Stimulated activated CD4-positive, alpha-beta T cell treated with anti-CD3 and anti-CD28 coated beads, Interleukin-2, amount 100 ng/mL, for 48 hours (primary cell): Measurements from ENCODE around the gene JAK1.
"Not testable (repeated sequence)": the region's sequence is repeated elsewhere in the genome, so short reads cannot be mapped to it uniquely, and the experiment has no call there.

Experiments used
- DNase-seq, 2 donors: peaks; one replicate each; pipeline ENCODE4 v3.0.0-alpha.2; 2020

JAK1 gene

GRCh38 chr1:64948216-64948615 is 18.1 kb downstream of the JAK1 start:
- no peak for DNase-seq

DNA sequence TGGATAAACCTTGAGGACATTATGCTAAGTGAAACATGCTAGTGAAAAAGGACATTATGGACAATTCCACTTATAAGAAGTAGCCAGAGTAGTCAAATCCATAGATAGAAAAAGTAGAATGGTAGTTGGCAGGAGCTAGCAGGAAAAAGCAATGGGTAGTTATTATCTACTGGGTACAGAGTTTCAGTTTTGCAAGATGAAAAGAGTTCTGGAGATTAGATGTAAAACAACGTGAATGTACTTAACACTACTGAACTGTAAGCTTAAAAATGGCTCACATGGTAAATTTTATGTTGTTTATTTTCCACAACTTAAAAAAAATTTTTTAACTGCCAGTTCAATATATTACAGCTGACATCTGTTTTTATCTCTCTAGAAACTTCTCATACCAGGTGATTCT is 19.4 kb downstream of the JAK1 start:
- DNase-seq: no peak

DNA sequence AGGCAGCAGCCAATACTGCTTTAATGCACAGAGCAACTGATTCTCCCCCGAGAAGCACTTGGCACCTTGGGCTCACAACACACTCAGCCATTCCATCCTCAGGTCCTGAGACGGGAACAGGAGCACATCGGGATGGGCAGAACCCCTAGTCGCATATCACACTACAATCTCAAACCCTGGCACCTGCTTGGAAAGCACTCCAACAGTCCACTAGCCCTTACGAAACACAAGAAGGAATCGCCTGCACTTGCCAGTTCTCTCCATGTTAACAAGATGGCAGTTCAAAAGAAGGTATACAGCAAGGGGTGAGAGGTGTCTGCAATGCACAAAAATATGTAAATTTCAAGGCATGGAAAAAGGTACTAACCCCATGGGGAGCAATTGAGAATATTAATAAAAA is 21.4 kb downstream of the JAK1 start:
- no peak for DNase-seq

DNA sequence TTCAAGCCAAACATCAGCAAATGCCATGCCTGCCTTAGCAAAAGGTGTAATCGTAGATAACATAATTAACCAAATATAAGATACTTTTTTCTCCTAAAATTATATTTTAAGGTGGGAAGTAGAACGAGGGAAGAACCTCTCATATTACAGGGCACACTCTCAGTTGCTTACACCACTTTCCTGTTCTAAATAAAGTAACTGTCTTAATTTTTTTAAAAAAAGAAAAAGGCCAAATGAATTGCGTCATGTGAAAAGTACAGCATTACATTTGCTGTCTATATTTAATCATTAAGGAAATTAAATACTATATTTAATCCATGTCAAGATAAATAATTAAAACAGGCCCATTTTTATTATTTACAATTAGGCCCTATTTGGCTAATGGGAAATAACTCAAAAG is 23.7 kb downstream of the JAK1 start:
- DNase-seq: no peak

DNA sequence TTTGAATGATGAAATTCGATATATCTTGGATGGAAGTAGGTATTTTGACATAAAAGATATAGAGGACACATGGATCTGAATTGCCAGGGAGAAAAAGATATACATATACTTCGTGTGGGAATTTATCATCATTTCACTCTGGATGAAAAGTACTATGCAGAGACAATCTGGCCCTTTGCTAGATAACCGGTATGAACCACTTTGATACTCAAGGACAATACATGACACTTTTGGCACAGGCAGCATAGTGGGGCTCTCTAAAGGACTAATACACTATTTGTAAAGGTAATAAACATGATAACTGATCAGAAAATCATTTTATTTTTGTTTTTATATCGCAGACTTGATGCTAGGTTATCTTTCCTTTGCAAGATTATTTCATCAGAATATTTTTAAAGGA is 24.2 kb downstream of the JAK1 start:
- DNase-seq: no peak

GRCh38 chr1:64941461-64942117 is 24.8 kb downstream of the JAK1 start:
- no peak for DNase-seq

GRCh38 chr1:64940025-64940424 is 26.3 kb downstream of the JAK1 start:
- DNase-seq: no peak

DNA sequence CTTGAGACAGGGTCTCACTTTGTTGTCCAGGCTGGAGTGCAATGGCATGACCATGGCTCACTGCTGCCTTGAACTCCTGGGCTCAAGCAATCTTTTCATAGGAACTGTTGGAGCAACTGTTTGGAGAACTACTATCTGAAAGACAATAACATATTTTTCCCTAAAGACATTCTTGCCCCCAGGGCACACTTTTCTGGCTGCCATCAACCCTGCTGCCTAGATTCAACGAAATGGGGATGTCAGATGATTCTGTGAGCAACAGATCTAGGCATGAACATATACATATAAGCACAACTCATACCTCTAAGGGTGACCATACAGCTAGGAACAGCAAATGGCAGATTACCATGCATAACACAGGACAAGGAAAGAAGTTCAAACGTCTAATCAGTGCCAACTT is 27.4 kb downstream of the JAK1 start:
- DNase-seq: no peak

DNA sequence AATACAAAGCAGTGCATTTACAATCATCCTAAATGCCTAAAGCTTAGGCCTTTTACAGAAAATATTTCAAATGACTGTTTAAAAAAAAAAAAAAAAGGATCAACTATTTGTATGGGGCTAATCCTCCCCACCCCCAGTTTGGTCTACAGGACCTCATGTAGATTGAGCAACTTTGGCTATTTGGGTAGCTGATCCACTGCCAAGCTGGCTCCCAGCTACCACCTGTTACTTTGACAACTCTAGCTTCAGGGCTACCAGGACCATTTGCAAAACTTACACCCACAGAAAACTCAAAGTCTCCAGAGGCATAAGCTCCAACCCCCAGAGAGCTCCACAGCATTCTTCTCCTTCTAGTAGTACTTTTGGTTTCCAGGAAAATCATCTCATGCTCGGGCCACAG is 29.4 kb downstream of the JAK1 start:
- DNase-seq: no peak

- no peak for DNase-seq
Observed at GRCh38 chr1:64935551-64936155, 30.7 kb downstream of the JAK1 start.

- no peak for DNase-seq
Observed at GRCh38 chr1:64934878-64935275, 31.5 kb downstream of the JAK1 start.

DNA sequence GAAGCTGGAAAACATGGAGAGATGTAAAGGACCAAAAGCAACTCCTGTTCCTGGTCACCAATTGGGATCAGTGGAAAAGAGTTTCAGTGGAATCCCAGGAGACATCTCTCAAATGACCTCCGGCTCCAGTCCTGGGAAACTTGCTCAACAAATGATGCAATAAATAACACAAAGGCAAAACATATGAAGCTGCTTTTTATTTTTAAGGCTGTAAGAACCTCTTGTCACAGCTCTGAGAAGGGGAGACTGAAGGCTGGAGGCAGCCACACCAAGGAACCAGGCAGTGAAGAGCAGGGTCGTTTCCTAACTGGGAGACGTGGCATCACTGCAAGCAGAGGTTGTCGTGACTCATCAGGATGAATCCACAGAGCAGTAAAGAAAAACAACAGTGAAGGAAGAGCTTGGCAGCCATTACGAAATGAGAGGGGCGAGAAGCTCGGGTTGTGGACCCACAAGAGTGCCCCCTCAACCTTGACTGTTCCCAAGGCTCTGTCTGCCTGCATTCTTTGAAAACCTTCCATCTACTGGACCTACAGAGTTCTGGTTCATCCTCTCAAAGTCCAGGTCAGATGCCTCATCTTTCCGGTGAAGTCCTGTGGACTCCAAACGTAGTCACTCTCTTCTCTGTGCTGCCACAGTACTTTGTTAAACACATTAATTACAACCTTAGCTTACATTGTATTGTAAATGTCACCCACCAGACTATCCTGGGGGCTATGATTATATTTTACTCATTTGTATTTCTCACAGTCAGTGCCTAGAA is 32.1 kb downstream of the JAK1 start:
- DNase-seq: no peak

DNA sequence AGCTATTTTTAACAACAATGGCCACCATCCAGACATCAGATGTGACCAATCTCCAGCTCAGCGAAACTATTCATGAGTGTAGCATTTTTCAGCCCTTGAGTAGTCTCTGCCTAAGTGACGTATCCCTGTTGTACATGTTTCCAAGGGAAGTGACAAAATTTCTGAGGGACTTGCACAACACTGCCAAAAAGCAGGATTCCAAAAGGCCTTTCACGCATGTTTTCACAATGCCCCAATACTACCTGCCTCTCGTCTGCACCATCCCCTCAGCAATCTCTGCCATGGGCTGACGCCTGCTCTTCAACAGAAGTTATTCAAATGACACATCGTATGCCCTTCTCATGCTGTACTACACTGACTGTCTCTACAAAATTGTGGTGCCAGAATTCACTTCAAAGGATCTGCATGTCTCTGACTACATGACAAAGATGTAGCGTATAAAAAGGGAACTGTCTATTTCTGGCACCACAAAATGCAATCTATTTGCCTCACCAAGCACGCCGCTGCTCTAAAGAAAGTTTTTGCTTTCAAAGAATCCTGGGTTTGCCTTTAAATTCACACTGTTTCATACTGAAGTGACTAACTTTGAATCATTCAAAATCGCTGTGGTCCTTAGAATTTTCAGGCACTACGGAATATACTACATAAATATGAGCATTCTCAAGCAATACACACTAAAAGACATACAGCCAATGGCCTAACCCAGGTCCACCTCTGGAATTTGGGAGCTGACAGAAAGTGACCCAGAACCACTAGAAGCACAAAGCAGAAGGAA is 32.9 kb downstream of the JAK1 start:
- no peak for DNase-seq

DNA sequence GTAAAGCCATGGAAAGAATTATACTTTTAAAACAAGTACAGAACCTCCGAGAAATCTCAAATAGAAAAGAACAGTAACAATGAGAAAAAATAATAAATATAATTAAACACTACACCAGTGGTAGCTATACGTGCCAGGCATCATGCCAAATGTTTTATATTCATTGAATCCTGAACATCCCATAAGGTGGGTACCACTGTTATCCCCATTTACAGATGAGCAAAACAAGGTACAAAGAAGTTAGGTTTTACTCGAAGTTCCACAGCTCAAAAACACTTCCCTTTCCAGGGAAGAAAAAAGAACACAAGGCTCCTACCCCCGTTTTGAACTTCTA is 33.4 kb downstream of the JAK1 start:
- DNase-seq: no peak

GRCh38 chr1:64930640-64931039 is 35.7 kb downstream of the JAK1 start:
- DNase-seq: not testable (repeated sequence)

GRCh38 chr1:64929221-64929620 is 37.1 kb downstream of the JAK1 start:
- DNase-seq: no peak

GRCh38 chr1:64928325-64928724 is 38.0 kb downstream of the JAK1 start:
- no peak for DNase-seq

- no peak for DNase-seq
Observed at GRCh38 chr1:64925594-64925993, 40.8 kb downstream of the JAK1 start.

DNA sequence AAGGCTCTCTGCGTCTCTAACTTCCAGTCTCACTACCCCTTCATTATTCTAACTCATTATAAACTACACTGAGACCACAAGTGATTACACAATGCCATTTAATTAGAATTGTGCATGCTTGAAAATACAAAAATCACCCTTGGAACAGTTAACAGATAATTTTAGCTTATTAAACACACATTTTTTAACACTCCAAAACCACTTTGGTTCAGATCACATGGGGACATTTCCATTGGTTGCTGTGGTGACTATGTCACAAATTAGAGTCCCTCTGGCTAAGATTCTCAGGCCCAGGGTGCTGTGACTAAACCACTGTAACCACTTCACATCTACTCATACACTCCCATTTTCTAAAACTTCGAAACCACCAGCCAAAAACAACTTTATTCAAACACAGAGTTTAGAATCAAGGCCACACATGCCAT is 43.0 kb downstream of the JAK1 start:
- peak; percentile 18 to 32 for DNase-seq

DNA sequence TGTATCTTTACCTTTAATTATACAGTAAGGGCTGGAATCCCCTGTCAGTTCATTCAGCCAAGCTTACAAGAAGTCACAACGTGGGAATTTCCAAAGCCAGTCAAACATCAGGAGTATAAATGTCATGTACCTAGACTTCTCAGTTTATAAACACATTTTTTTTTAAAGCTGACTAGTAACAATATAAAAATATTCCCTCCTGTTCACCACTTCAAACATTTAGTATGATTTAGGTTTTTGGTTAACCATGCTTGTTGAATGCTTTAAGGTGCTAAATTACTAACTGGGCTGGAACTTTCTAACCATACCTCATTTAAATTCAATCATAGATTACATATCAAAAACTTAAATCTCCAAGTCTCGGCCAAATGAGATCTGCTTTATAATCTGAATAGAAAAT is 44.0 kb downstream of the JAK1 start:
- DNase-seq: no peak

GRCh38 chr1:64921771-64922170 is 44.6 kb downstream of the JAK1 start:
- no peak for DNase-seq

DNA sequence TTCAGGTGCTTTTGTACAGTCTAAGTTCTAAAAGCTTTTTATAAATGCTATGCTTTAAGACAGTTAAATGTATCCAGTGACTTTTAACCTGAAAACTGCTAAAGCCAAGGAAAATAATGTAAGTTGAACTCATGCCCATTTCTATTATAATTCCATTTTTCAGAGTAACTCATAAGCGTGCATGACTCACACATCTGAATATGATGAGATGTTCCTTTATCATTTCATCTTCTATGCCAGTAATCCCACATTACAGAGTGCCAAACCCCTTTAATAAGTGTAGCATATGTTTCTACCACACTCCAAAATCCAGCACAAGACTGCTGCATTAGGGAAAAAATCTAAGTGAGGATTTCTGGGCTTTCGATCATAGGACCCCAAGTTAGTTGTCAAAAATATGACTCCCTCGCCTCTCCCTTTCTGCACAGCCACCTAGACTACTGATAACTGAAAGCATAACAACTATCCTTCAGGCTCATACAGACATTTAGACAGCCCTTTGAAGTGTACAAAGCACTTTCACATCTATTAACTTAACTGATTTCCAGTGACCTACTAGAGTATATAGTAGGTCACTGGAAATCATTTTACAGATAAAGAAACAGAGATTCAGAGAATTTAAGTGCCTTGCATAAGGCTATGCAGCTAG is 45.3 kb downstream of the JAK1 start:
- DNase-seq: no peak

- DNase-seq: not testable (repeated sequence)
Observed at GRCh38 chr1:64919120-64919519, 47.2 kb downstream of the JAK1 start.
